Eye (tissue), 1 donor: ENCODE data around the gene RGS9.

Experiments
- DNase-seq: peaks from one replicate; pipeline ENCODE4 v3.0.0-alpha.2; 2015

RGS9 gene

DNA sequence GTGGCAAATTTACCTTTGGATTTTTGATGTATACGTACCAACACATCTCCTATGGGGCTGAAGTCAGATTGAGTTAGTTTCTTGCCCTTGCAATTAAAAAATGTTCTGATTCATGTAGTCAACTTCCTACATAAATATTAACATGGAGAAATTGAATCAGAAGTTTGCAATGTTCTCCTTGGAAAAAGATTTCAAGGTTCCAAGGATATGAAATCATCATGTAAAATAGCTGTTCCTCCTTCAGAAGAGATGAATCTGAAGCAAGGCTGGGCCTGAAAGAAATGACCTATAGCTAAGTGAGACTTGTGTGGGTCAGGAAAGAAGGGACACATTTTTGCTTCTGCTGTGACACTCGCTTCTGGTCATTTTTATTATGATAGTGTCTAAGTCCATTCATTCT lies 131.7 kb downstream of the RGS9 start:
- DNase-seq: no peak

DNA sequence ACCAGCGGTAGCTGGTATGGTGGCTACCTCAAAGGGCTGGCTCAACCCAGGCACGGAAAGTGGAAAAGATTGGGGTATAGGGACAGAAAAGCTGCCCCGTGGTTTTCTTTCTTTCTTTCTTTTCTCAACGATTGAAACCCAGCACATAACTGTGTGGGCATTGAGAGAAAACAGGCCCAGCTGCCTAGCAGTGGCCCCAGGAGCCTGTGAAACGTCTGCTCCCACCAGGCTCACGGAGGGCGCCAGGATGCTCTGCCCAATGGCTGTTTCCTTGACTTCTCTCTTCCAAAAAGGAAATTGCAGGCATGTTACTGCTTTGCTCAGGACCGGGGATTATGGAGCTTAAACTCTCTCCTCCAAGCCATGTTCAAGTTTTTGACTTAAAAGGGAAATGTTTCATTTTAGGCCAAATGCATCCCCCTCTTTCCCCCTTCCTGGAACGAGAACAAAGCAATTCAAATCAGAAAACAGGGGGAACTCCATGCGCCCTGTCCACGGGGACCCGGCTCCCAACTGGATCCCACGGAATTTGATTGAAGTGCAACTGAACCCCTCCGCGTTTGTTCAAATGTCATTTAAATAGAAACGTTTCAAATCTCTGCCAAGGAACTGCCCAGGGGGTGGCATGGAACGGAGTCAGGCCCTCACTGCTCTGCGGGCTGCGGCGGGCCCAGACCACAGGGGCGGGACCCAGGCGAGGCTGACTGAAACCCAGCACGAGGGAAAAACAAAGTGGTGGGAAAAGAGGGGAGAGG lies 133.5 kb downstream of the RGS9 start:
- peak; percentile 37 for DNase-seq

DNA sequence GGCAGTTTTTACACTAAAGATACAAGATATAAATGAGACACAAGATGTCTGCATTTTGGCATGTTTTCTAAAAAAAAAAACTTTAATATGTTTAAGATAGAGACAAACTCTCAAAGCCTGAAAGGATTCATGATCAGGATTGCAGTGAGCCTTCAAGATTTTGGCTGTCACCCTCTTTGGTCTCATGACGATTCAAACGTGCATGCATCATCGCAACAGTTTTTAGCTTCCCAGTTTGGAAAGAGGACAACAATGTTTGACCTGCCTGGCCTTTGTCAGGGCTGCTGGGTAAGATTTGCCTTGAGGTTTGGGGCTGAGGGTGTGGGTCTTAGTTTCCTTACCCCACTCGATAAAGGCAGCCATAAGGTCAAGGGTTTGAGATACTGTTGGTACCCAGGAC lies 134.1 kb downstream of the RGS9 start:
- DNase-seq: no peak
